Measurements from ENCODE around the gene FAM25G. TPM values are rescaled to one million over a fixed set of nuclear protein-coding genes. Genes with fewer than 3 reads are reported as not detected.

Gene FAM25G
- total RNA-seq, 4 donors from 2014 or later: 26.2 to 41.8 (median 35.9) TPM

GRCh38 chr10:47447209-47447608 lies 44.3 kb downstream of the FAM25G start:
- Histone ChIP-seq H3K4me1 (no peaks in the 10 kb centered on the region), H3K9me3 (no peaks in the 10 kb centered on the region), H3K27me3 (peaks cover 3% of the 10 kb centered on the region), H3K27ac (no peak overlapping the region), H3K4me3 (no peak overlapping the region), H3K36me3 (no peaks in the 10 kb centered on the region)
- 100% methylated on average over 3 of the region's 4 CpGs for WGBS
- TF ChIP-seq CTCF (IDR thresholded peaks at IDR 0.05) (no peak), POLR2A (IDR thresholded peaks at IDR 0.05) (no peak), EP300 (IDR thresholded peaks at IDR 0.05) (no peak), POLR2AphosphoS5 (IDR thresholded peaks at IDR 0.05) (no peak)
- no peak for DNase-seq (ENCODE audit: low spot score in 2 of 2)

GRCh38 chr10:47445720-47446119 lies 45.8 kb downstream of the FAM25G start:
- Histone ChIP-seq H3K27ac (no peak overlapping the region), H3K9me3 (no peaks in the 10 kb centered on the region), H3K36me3 (no peaks in the 10 kb centered on the region), H3K4me1 (no peaks in the 10 kb centered on the region), H3K27me3 (peaks cover 9% of the 10 kb centered on the region), H3K4me3 (no peak overlapping the region)
- WGBS: 90% methylated on average over 1 of the region's 1 CpG
- no peak for DNase-seq (ENCODE audit: low spot score in 2 of 2)
- TF ChIP-seq POLR2AphosphoS5 (IDR thresholded peaks at IDR 0.05) (no peak), EP300 (IDR thresholded peaks at IDR 0.05) (no peak), POLR2A (IDR thresholded peaks at IDR 0.05) (no peak), CTCF (IDR thresholded peaks at IDR 0.05) (no peak)

GRCh38 chr10:47444047-47444446 lies 47.5 kb downstream of the FAM25G start:
- DNase-seq (ENCODE audit: low spot score in 2 of 2): no peak
- TF ChIP-seq POLR2A (IDR thresholded peaks at IDR 0.05) (no peak), CTCF (IDR thresholded peaks at IDR 0.05) (no peak), EP300 (IDR thresholded peaks at IDR 0.05) (no peak), POLR2AphosphoS5 (IDR thresholded peaks at IDR 0.05) (no peak)
- H3K4me3 ChIP-seq: no peak overlapping the region
- WGBS: 60% methylated on average over 2 of the region's 2 CpGs
- H3K4me1 ChIP-seq: no peaks in the 10 kb centered on the region
- peaks cover 9% of the 10 kb centered on the region for H3K27me3 ChIP-seq
- no peak overlapping the region for H3K27ac ChIP-seq
- H3K9me3 ChIP-seq: no peaks in the 10 kb centered on the region
- no peaks in the 10 kb centered on the region for H3K36me3 ChIP-seq

- H3K9me3 ChIP-seq: no peaks in the 10 kb centered on the region
- no peak for DNase-seq (ENCODE audit: low spot score in 2 of 2)
- no peak overlapping the region for H3K27ac ChIP-seq
- no peaks in the 10 kb centered on the region for H3K36me3 ChIP-seq
- peaks cover 9% of the 10 kb centered on the region for H3K27me3 ChIP-seq
- H3K4me1 ChIP-seq: no peaks in the 10 kb centered on the region
- TF ChIP-seq EP300 (IDR thresholded peaks at IDR 0.05): no peak
- no peak for TF ChIP-seq CTCF (IDR thresholded peaks at IDR 0.05)
- TF ChIP-seq POLR2A (IDR thresholded peaks at IDR 0.05): no peak
- no peak for TF ChIP-seq POLR2AphosphoS5 (IDR thresholded peaks at IDR 0.05)
- 79% methylated on average over 2 of the region's 2 CpGs for WGBS
- H3K4me3 ChIP-seq: no peak overlapping the region
Measured at GRCh38 chr10:47443145-47443544, 48.4 kb downstream of the FAM25G start.

GRCh38 chr10:47442351-47442750 lies 49.1 kb downstream of the FAM25G start:
- Histone ChIP-seq H3K27ac (no peak overlapping the region), H3K4me1 (no peaks in the 10 kb centered on the region), H3K36me3 (no peaks in the 10 kb centered on the region), H3K9me3 (no peaks in the 10 kb centered on the region), H3K27me3 (peaks cover 9% of the 10 kb centered on the region), H3K4me3 (no peak overlapping the region)
- no peak for TF ChIP-seq POLR2AphosphoS5 (IDR thresholded peaks at IDR 0.05)
- no peak for TF ChIP-seq EP300 (IDR thresholded peaks at IDR 0.05)
- no peak for TF ChIP-seq CTCF (IDR thresholded peaks at IDR 0.05)
- no peak for TF ChIP-seq POLR2A (IDR thresholded peaks at IDR 0.05)
- peak in 1 of 2 donors; percentile 26 for DNase-seq (ENCODE audit: low spot score in 2 of 2)
- 67% methylated on average over 3 of the region's 5 CpGs for WGBS
